K562 (cell line): ENCODE measurements around the gene NBEA. TPM values are rescaled to one million over a fixed set of nuclear protein-coding genes. Genes with fewer than 3 reads are reported as not detected.

Experiments used
- ATAC-seq: fragments of 200-7000 bp; cut with Tn5 transposase; 3 replicates; pipeline ENCODE4 v1.9.1; 2020; ENCODE audit warnings: moderate library complexity
- BruUV-seq: library from RNA; stranded (reverse); fragments of 400-500 nt; replicated peaks from 2 replicates; lab custom pipeline; 2021; lab: Mats Ljungman, UMichigan
- CTCF ChIA-PET: fragments of 300-600 bp; formaldehyde crosslinking; extraction: SDS; loops from one replicate; lab custom pipeline; 2021; ENCODE audit warnings: low intra/inter-chr PET ratio; lab: Yijun Ruan, JAX
- POLR2A ChIA-PET: fragments of 300-600, 350-650 bp; sonication (Branson Sonifier 250); formaldehyde crosslinking; extraction: SDS; loops from one replicate; lab custom pipeline; 2021; ENCODE audit warnings: antibody characterized with exemption, inconsistent platforms; lab: Yijun Ruan, JAX
- DNase-seq, 4 experiments: peaks; one replicate each; pipeline versions ENCODE4 v3.0.0 to v3.0.0-alpha.2; 2011 to 2018; ENCODE audit warnings: low spot score in 3 of 4, mixed read lengths in 3 of 4; ENCODE audit errors: extremely low read depth in 1 of 4
- FAIRE-seq: peaks from 2 replicates; lab custom pipeline; 2011; peaks lifted over from hg19 to GRCh38; lab: Jason Lieb, UNC
- H2AFZ ChIP-seq: 2 replicates; pipeline ENCODE4 v1.6.0; 2011; ENCODE audit warnings: low read depth, low read length, control low read depth, inconsistent platforms
- H3K27ac ChIP-seq: fragments of 200-600 bp; 3 replicates; pipeline ENCODE4 v1.8.0; 2011; ENCODE audit warnings: low read depth, mild to moderate bottlenecking, control low read depth, inconsistent platforms, low read length, moderate library complexity, mixed read lengths; ENCODE audit errors: extremely low read depth
- H3K27me3 ChIP-seq, 2 experiments: fragments of 300-600 bp in 1 of 2; 2 replicates in 1 of 2; 3 replicates in 1 of 2; pipeline versions ENCODE4 v1.6.0 to v1.8.0; 2011; ENCODE audit warnings: inconsistent platforms in 2 of 2, low read length in 2 of 2, mild to moderate bottlenecking in 1 of 2, mixed read lengths in 1 of 2, moderate library complexity in 1 of 2; ENCODE audit not compliant: control insufficient read depth in 2 of 2, insufficient read depth in 2 of 2
- H3K36me3 ChIP-seq: fragments of 300-600 bp; 3 replicates; pipeline ENCODE4 v1.8.0; 2011; ENCODE audit warnings: mild to moderate bottlenecking, low read length, inconsistent platforms; ENCODE audit not compliant: control insufficient read depth, insufficient read depth
- H3K4me1 ChIP-seq, 2 experiments: fragments of 200-600 bp in 1 of 2; replicated peaks in 1 of 2; 2 replicates in 1 of 2; 3 replicates in 1 of 2; pipeline versions ENCODE4 v1.5.1 to v1.8.0; 2011; ENCODE audit warnings: inconsistent platforms in 2 of 2, low read length in 2 of 2, mild to moderate bottlenecking in 1 of 2, mixed read lengths in 1 of 2, moderate library complexity in 1 of 2; ENCODE audit not compliant: control insufficient read depth in 2 of 2, insufficient read depth in 2 of 2
- H3K4me2 ChIP-seq: 2 replicates; pipeline ENCODE4 v1.6.1; 2011; ENCODE audit warnings: low read length, control low read depth, inconsistent platforms, mixed read lengths; ENCODE audit not compliant: insufficient read depth
- H3K4me3 ChIP-seq: fragments of 200-600 bp; sonication (generic), shearing (Covaris generic); 2 replicates; pipeline ENCODE4 v1.5.1; 2016; ENCODE audit warnings: control low read depth, inconsistent platforms
- H3K79me2 ChIP-seq: fragments of 200-600 bp; 3 replicates; pipeline ENCODE4 v1.8.0; 2011; ENCODE audit warnings: low read length, inconsistent platforms; ENCODE audit not compliant: control insufficient read depth, insufficient read depth
- H3K9ac ChIP-seq, 2 experiments: 2 replicates each; pipeline versions ENCODE4 v1.6.0 to v1.6.1; 2011; ENCODE audit warnings: low read depth in 2 of 2, low read length in 2 of 2, control low read depth in 1 of 2, inconsistent platforms in 1 of 2, mild to moderate bottlenecking in 1 of 2, mixed read lengths in 1 of 2; ENCODE audit not compliant: insufficient read depth in 1 of 2
- H3K9me1 ChIP-seq: one replicate; pipeline ENCODE4 v1.6.0; 2011; ENCODE audit warnings: inconsistent platforms, mild to moderate bottlenecking, low read length, moderate library complexity; ENCODE audit not compliant: control insufficient read depth, insufficient read depth
- H3K9me3 ChIP-seq: replicated peaks from 2 replicates; pipeline ENCODE4 v1.5.1; 2011; ENCODE audit warnings: low read depth, low read length, inconsistent platforms; ENCODE audit not compliant: control insufficient read depth, insufficient read depth
- H4K20me1 ChIP-seq: replicated peaks from 2 replicates; pipeline ENCODE4 v1.6.1; 2011; ENCODE audit warnings: low read length, inconsistent platforms, mixed read lengths; ENCODE audit not compliant: control insufficient read depth, insufficient read depth
- ARID3A ChIP-seq: IDR thresholded peaks from 2 replicates; pipeline ENCODE4 v1.6.1; 2012; ENCODE audit warnings: low read depth, low read length, improper control_type of control experiment, borderline replicate concordance
- BRF1 ChIP-seq: IDR thresholded peaks from 3 replicates; pipeline ENCODE4 v1.6.1; 2011; ENCODE audit warnings: borderline replicate concordance, mild to moderate bottlenecking; ENCODE audit not compliant: insufficient read length; ENCODE audit errors: extremely low read depth
- CEBPZ ChIP-seq: fragments of 150-350 bp; IDR thresholded peaks from 2 replicates; pipeline ENCODE4 v1.6.1; 2014; ENCODE audit warnings: low read depth, mild to moderate bottlenecking, low read length, borderline replicate concordance
- CREB3L1 ChIP-seq: fragments of 450-650 bp; IDR thresholded peaks from 2 replicates; pipeline ENCODE4 v1.6.1; 2014; ENCODE audit warnings: low read depth, mild to moderate bottlenecking, moderate library complexity, borderline replicate concordance
- DPF2 ChIP-seq: fragments of 450-650 bp; IDR thresholded peaks from 2 replicates; pipeline ENCODE4 v1.6.1; 2016
- ETV6 ChIP-seq, 3 experiments: fragments of 150-350 bp in 1 of 3; sonication (generic) in 1 of 3; formaldehyde crosslinking in 1 of 3; IDR thresholded peaks; 2 replicates each; pipeline versions ENCODE4 v1.6.1 to v1.8.0; 2014 to 2022; ENCODE audit warnings: borderline replicate concordance in 2 of 3, low read depth in 2 of 3, antibody characterized with exemption in 1 of 3, low read length in 1 of 3, mild to moderate bottlenecking in 1 of 3, missing genetic modification reagents in 1 of 3
- GATAD2A ChIP-seq: fragments of 450-650 bp; IDR thresholded peaks from 2 replicates; pipeline ENCODE4 v1.6.1; 2017
- NFATC3 ChIP-seq: fragments of 450-650 bp; IDR thresholded peaks from 2 replicates; pipeline ENCODE4 v1.6.1; 2017; ENCODE audit warnings: mild to moderate bottlenecking
- PPARD ChIP-seq: fragments of 250-450 bp; sonication (Bioruptor Pico); IDR thresholded peaks from 2 replicates; pipeline ENCODE4 v1.8.0; 2022; ENCODE audit warnings: inconsistent platforms, mild to moderate bottlenecking, moderate library complexity
- STAT5B ChIP-seq: fragments of 250-450 bp; sonication (Bioruptor Pico); IDR thresholded peaks from 2 replicates; pipeline ENCODE4 v1.8.0; 2021; ENCODE audit warnings: mild to moderate bottlenecking, inconsistent platforms
- TCF7L2 ChIP-seq: fragments of 150-350 bp; IDR thresholded peaks from 2 replicates; pipeline ENCODE4 v1.6.1; 2016; ENCODE audit warnings: low read depth, mild to moderate bottlenecking, low read length, moderate library complexity
- ZBTB34 ChIP-seq: fragments of 250-450 bp; sonication (Bioruptor Pico); IDR thresholded peaks from 2 replicates; pipeline ENCODE4 v1.8.0; 2021; ENCODE audit warnings: mild to moderate bottlenecking, moderate library complexity
- ZNF589 ChIP-seq: fragments of 200-800 bp; sonication (Bioruptor generic); IDR thresholded peaks from 2 replicates; pipeline ENCODE4 v1.6.1; 2016; ENCODE audit warnings: low read depth, missing genetic modification characterization, missing compliant biosample characterization
- ZSCAN29 ChIP-seq: fragments of 450-650 bp; IDR thresholded peaks from 2 replicates; pipeline ENCODE4 v1.6.1; 2017
- ZZZ3 ChIP-seq: fragments of 450-650 bp; IDR thresholded peaks from 2 replicates; pipeline ENCODE4 v1.6.1; 2016; ENCODE audit warnings: antibody characterized with exemption, mild to moderate bottlenecking, moderate library complexity
- WGBS: fragments of 100-300 bp; shearing (Covaris generic); methylation state at CpG from one replicate; pipeline ENCODE4 v1.1.6; 2016; ENCODE audit warnings: low coverage, mixed read lengths; ENCODE audit not compliant: insufficient coverage; ENCODE audit errors: missing lambda C conversion rate; 5-methylcytosine and 5-hydroxymethylcytosine counted together
- in situ Hi-C: fragments of 300-500 bp; cut with MboI; formaldehyde crosslinking; loops from 4 replicates; pipeline ENCODE4 v1.15.0; 2018; ENCODE audit warnings: inconsistent platforms, mixed read lengths
- intact Hi-C: fragments of 100-400 bp; cut with micrococcal nuclease; formaldehyde crosslinking; loops from 2 replicates; pipeline ENCODE4 v1.14.2; 2022
- polyA plus RNA-seq, 8 experiments: library from polyadenylated mRNA; depleted of rRNA in 4 of 8; stranded (reverse) in 5 of 8; unstranded in 3 of 8; fragments of >200 nt; fragmentation: Nextera tagmentation in 2 of 8; fragmentation: Illumina TruSeq in 1 of 8; extraction: Ambion mirVana in 2 of 8; extraction: Trizol in 1 of 8; gene quantifications; 2 replicates each; pipeline versions ENCODE4 v1.2.1 to v1.2.3, GENCODE V29; 2011 to 2014; ENCODE audit warnings: inconsistent platforms in 1 of 8, missing spikeins in 1 of 8
- total RNA-seq, 7 experiments: library from RNA; depleted of rRNA in 6 of 7; stranded (reverse); fragments of >200 nt in 6 of 7; fragmentation: Illumina TruSeq in 2 of 7; extraction: Trizol in 2 of 7; gene quantifications; 2 replicates each; pipeline versions ENCODE4 v1.2.1 to v1.2.3, GENCODE V29; 2011 to 2021; ENCODE audit warnings: low replicate concordance in 1 of 7

The NBEA gene
- total and polyA plus RNA-seq, 9 of the 15 experiments (the other 6 are each of a cell fraction or from before 2014, with no cell fraction given) = 0.03 to 0.94 (median 0.05) TPM; not detected in 2

- CTCF ChIA-PET = no interaction called here
- intact Hi-C loops (no loop called here), in situ Hi-C loops (no loop called here)
- no peaks in the 10 kb centered on the region for H3K27me3 ChIP-seq
- H3K4me1 ChIP-seq = no peaks in the 10 kb centered on the region
- FAIRE-seq (no peak), DNase-seq (no peak), ATAC-seq (no peak)
- no peaks in the 10 kb centered on the region for H3K36me3 ChIP-seq
- no peaks in the 10 kb centered on the region for H3K79me2 ChIP-seq
- 0% methylated on average over 7 of the region's 7 CpGs for WGBS
- H3K9ac ChIP-seq = no peak overlapping the region
- no peak overlapping the region for H3K4me2 ChIP-seq
- H2AFZ ChIP-seq = no peak overlapping the region
- H4K20me1 ChIP-seq = no peaks in the 10 kb centered on the region
- BruUV-seq = no TSS peak
- POLR2A ChIA-PET = no interaction called here
- H3K9me1 ChIP-seq = no peaks in the 10 kb centered on the region
- H3K27ac ChIP-seq = no peak overlapping the region
- no peaks in the 10 kb centered on the region for H3K9me3 ChIP-seq
- H3K4me3 ChIP-seq = no peak overlapping the region
- no peak for TF ChIP-seq CREB3L1
- no peak for TF ChIP-seq GATAD2A
- no peak for TF ChIP-seq ZZZ3
- TF ChIP-seq STAT5B = no peak
- no peak for TF ChIP-seq ETV6 (IDR thresholded peaks at IDR 0.05; ENCODE audit: borderline replicate concordance in 1 of 2, low read depth in 2 of 2, low read length in 1 of 2)
- no peak for TF ChIP-seq ETV6 (CRISPR knock-in tag; IDR thresholded peaks at IDR 0.05; ENCODE audit: borderline replicate concordance)
- no peak for TF ChIP-seq ZSCAN29
- TF ChIP-seq ZBTB34 (CRISPR knock-in tag) = no peak
- no peak for TF ChIP-seq ARID3A
- TF ChIP-seq ZNF589 (CRISPR knock-in tag) = no peak
- TF ChIP-seq NFATC3 = no peak
- TF ChIP-seq TCF7L2 = no peak
- TF ChIP-seq BRF1 = no peak
- TF ChIP-seq PPARD (CRISPR knock-in tag) = no peak
- no peak for TF ChIP-seq DPF2
- no peak for TF ChIP-seq CEBPZ
Observed at GRCh38 chr13:35514061-35514477, 572.0 kb downstream of the NBEA start.
